ENCODE data around the gene C14orf93. TPM values are rescaled to one million over a fixed set of nuclear protein-coding genes. Genes with fewer than 3 reads are reported as not detected.

C14orf93 gene, protein sequence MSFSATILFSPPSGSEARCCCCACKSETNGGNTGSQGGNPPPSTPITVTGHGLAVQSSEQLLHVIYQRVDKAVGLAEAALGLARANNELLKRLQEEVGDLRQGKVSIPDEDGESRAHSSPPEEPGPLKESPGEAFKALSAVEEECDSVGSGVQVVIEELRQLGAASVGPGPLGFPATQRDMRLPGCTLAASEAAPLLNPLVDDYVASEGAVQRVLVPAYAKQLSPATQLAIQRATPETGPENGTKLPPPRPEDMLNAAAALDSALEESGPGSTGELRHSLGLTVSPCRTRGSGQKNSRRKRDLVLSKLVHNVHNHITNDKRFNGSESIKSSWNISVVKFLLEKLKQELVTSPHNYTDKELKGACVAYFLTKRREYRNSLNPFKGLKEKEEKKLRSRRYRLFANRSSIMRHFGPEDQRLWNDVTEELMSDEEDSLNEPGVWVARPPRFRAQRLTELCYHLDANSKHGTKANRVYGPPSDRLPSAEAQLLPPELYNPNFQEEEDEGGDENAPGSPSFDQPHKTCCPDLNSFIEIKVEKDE
- total RNA-seq (17.9 and 19.4 TPM in 2 replicates), polyA plus RNA-seq (26.8 and 29.4 TPM in 2 replicates), polyA minus RNA-seq (20.1 and 20.8 TPM in 2 replicates)
- 17.8 TPM for total RNA-seq (2013)

DNA sequence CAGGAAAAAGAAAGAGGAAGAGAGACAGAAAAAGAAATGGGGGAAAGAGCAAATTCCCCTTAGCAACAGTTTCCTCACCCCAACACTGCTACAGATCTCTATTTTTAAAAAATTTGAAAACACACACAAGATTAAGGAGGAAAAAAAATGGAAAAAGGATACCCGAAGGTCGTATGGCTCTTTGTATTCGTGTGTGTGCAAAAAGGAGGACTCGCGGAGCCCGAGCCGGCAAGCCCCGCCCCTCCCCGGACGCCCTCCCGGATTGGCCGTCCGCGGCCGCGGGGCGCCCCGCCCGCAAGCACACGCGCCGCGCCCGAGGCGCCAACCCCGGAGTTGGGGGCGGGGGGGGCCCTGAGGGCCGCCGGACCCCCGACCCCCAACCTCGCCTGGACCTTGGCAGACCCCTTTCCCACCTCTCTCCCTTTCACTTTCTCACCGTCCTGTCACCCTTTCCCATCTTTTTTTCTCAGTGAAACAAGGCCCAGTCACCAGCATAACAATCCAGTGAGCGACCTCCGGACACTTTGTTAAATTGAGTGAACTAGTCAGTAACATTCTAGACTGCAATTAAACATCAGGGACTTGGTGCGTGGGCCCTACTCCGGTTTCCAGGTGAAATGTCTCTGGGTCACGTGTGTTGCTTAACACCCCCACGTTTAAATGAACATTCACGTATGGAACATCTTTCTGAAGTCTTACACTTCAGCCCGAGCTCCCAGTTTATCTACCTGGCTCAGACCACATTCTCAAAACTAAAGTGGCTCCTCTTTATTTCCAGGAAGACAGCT lies at the start of gene C14orf93:
TSS of gene C14orf93 (minus strand) at position 205 of the 788 bp plus-strand sequence. CDS start 11,120 bp downstream, outside the sequence.
- ChIA-PET POLR2A (interaction anchor here (0.6 to 0.7 kb wide), 2 partner anchors 631 to 1087 kb away, joined by 4 to 5 read pairs; no protein-coding TSS in a partner anchor), CTCF (interaction anchor here (0.6 to 6.7 kb wide), 4 partner anchors 26 to 59 kb away, joined by 3 to 89 read pairs (median 4); partner anchors contain the start of genes AJUBA and HAUS4)
- Histone ChIP-seq H3K27ac (ENCODE audit: low read length in 2 of 2) (peak within 1 kb of the TSS; percentile 70 to 80), H4K20me1 (ENCODE audit: control insufficient read depth, insufficient read depth, low read length, poor library complexity, severe bottlenecking) (no peaks in the 10 kb centered on the region), H3K9me3 (ENCODE audit: control extremely low read depth in 1 of 3, control insufficient read depth in 2 of 3, insufficient read depth in 1 of 3, low read length in 2 of 3) (no peaks in the 10 kb centered on the region), H3K4me3 (ENCODE audit: control extremely low read depth in 1 of 5, extremely low read depth in 1 of 5, insufficient read depth in 1 of 5, low read depth in 2 of 5, low read length in 4 of 5) (peak within 1 kb of the TSS; percentile 57 to 98 (median 63)), H2AFZ (ENCODE audit: insufficient read depth, low read depth, low read length, poor library complexity, severe bottlenecking) (peak within 1 kb of the TSS; percentile 88), H3K9ac (ENCODE audit: low read length) (peak within 1 kb of the TSS; percentile 84), H3K4me1 (ENCODE audit: control insufficient read depth in 2 of 2, insufficient read depth in 2 of 2, low read length in 2 of 2) (peaks cover 24 to 32% of the 10 kb centered on the region in 2 donors), H3K79me2 (ENCODE audit: control insufficient read depth, insufficient read depth, low read length) (peaks cover 7% of the 10 kb centered on the region), H3K36me3 (replicated peaks in 1 of 2; ENCODE audit: control extremely low read depth in 1 of 2, control insufficient read depth in 1 of 2, extremely low read depth in 1 of 2, insufficient read depth in 2 of 2, low read length in 1 of 2) (no peaks in the 10 kb centered on the region), H3K4me2 (replicated peaks; ENCODE audit: low read depth, low read length, poor library complexity, severe bottlenecking) (peak within 1 kb of the TSS; percentile 82), H3K27me3 (replicated peaks in 1 of 4; ENCODE audit: control extremely low read depth in 1 of 4, control insufficient read depth in 3 of 4, insufficient read depth in 4 of 4, low read length in 3 of 4) (no peaks in the 10 kb centered on the region)
- WGBS (ENCODE audit: insufficient coverage), result 3% methylated on average over 37 of the region's 40 CpGs
- intact Hi-C loops (cut with micrococcal nuclease), result loop anchor here (5.0 to 10.0 kb wide), 2 partner anchors 47 to 295 kb away; partner anchors contain the start of genes BCL2L2, CDH24 and PPP1R3E
- TF ChIP-seq, protein P1, sequence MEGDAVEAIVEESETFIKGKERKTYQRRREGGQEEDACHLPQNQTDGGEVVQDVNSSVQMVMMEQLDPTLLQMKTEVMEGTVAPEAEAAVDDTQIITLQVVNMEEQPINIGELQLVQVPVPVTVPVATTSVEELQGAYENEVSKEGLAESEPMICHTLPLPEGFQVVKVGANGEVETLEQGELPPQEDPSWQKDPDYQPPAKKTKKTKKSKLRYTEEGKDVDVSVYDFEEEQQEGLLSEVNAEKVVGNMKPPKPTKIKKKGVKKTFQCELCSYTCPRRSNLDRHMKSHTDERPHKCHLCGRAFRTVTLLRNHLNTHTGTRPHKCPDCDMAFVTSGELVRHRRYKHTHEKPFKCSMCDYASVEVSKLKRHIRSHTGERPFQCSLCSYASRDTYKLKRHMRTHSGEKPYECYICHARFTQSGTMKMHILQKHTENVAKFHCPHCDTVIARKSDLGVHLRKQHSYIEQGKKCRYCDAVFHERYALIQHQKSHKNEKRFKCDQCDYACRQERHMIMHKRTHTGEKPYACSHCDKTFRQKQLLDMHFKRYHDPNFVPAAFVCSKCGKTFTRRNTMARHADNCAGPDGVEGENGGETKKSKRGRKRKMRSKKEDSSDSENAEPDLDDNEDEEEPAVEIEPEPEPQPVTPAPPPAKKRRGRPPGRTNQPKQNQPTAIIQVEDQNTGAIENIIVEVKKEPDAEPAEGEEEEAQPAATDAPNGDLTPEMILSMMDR (IDR thresholded peaks at IDR 0.05), result no peak
- no peak for TF ChIP-seq EZH2 (IDR thresholded peaks at IDR 0.05; ENCODE audit: borderline replicate concordance, insufficient read depth, low read depth, low read length, poor library complexity, severe bottlenecking)
- Mint-ChIP-seq H3K27ac (peak within 1 kb of the TSS; percentile 95), H3K4me3 (peak within 1 kb of the TSS; percentile 95), H3K9me3 (ENCODE audit: insufficient read depth) (no peaks in the 10 kb centered on the region), H3K4me1 (peaks cover 42% of the 10 kb centered on the region), H3K27me3 (no peaks in the 10 kb centered on the region)
- peak; percentile 84 for DNase-seq
- ATAC-seq (ENCODE audit: low read depth), result peak; percentile 38
